GM18505 (cell line): Measurements from ENCODE around the gene TMEM98.
"Not testable (repeated sequence)": the region's sequence is repeated elsewhere in the genome, so short reads cannot be mapped to it uniquely, and the experiment has no call there.

Source experiments
- ATAC-seq: cut with Tn5 transposase; IDR thresholded peaks from one replicate; pipeline ENCODE4 v1.9.1; 2021; ENCODE audit not compliant: unreplicated experiment
- POLR2A ChIP-seq: IDR thresholded peaks from 4 replicates; pipeline ENCODE4 v1.6.1; 2011; ENCODE audit warnings: borderline replicate concordance; ENCODE audit not compliant: insufficient read depth, insufficient read length; ENCODE audit errors: extremely low read depth

Gene TMEM98

DNA sequence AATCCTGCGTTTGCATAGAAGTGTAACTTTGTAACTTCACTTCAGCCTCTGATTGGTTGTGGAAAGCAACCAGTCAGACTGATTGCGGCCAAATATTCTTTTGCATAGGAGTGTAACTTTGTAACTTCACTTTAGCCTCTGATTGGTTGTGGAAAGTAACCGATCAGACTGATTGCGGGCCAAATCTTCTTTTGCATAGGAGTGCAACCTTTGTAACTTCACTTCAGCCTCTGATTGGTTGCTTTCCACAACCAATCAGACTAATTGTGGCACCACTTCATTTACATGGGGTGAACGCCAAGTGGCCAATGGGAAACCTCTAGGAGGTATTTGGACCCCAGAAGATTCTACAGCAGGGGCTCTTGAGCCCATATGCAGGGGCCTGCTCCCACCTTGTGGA lies 1.8 kb upstream of the TMEM98 start:
- TF ChIP-seq POLR2A = no peak
- no peak for ATAC-seq

DNA sequence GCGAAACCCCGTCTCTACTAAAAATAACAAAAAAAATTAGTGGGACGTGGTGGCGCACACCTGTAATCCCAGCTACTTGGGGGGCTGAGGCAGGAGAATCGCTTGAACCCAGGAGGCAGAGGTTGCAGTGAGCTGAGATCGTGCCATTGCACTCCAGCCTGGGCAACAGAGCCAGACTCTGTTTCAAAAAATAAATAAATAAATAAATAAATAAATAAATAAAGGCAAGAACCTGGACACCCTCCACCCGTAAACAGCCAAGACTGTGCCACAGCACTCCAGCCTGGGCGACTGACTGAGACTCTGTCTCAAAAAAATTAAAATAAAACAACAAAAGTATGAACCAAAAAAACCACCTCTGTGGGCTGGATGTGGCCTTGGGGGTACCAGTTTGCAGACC lies 1.2 kb upstream of the TMEM98 start:
- not testable (repeated sequence) for ATAC-seq

- no peak for TF ChIP-seq POLR2A
- ATAC-seq = no peak
Measured at GRCh38 chr17:32927201-32927723, 691 bp upstream of the TMEM98 start.

DNA sequence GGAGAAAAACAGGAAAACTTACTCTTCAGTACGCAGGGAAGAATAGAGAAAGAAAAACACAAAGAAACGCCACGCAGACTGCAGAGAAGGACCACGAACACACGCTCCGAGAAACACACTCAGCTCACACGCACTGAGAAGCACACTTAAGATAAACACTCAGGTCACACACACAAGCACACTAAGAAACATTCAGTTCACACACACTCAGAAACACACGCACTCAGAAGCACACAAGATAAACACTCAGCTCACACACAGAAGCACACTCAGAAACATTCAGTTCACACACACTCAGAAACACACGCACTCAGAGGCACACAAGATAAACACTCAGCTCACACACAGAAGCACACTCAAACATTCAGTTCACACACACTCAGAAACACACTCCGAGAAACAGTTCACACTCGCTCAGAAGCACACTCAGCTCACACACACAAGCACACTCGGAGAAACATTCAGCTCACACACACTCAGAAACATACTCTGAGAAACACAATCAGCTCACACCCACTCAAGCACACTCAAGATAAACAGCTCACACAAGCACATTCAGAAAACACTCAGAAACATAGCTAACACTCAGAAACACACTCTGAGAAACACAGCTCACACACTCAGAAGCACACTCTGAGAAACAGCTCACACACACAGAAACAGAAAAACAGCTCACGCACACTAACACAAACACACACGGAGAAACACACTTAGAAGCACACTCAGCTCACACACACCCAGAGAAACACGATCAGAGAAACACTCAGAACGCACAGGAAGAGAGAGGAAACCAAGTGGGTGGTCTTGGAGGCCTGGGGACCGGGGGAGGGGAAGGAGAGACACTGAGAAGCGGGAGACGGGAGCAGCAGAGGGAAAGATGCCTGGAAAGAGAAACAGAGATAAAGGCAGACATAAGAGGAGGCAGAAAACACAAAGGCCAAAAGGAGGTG lies 908 bp downstream of the TMEM98 start:
- no peak for TF ChIP-seq POLR2A
- no peak for ATAC-seq

DNA sequence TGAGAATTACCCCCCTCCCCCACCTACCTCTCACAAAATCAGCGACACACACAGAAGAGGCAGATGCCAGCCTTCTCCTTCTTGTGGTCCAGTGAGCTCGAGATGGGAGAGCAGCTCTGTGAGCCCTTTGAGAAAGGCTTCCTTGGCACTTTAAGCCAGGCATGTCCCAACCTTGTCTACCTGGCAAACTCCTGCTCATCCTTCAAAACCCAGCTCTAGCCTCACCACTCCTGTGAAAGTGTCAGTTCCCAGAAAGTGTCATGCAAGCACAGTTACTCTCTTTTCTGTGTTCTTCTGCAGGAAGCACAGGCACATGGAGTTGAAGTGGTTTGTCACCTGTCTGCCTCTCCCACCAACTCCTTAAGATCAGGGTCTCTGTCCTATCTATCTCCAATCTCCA lies 1.6 kb downstream of the TMEM98 start:
- ATAC-seq = no peak

DNA sequence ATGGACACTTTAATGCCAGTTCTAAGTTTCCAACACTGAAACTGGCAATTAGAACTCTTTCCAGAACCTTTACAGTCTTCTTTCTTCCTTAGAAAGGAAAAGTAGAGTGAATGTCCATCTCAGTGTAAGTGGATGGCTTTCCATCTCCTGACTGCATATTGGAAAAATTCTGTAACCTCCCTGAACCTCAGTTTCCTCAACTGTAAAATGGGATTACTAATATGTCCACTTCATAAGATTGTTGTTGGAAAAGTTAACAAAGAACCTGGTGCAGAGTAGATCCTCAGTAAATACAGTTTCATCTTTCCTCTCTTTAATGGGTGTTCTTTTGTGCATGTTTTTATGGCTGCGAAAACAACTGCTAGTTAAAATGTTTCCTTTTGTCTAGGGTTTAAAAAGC lies 2.6 kb downstream of the TMEM98 start:
- TF ChIP-seq POLR2A = no peak
- ATAC-seq = no peak

More for the DNA sequence above, 1.6 kb downstream of the TMEM98 start:
- TF ChIP-seq POLR2A = no peak

DNA sequence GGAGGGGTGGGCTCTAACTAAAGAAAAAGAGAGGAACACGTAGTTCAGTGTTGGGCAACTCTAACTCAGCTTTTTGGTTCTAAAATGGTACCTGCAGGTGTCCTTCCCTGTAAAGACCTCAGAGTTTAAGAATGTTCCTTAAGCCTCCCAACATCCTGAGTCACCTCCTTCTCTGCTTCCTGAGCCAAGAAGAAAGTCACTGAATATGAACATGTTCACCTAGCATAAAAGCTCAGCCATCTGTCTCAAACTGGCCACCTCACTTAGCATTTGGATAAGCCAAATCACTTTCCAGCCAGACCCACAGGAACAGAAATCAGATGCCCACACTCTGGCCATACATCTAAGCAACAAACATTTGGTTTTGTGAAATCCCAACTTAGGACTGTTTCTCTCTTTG lies 3.7 kb downstream of the TMEM98 start:
- ATAC-seq = no peak
- no peak for TF ChIP-seq POLR2A

DNA sequence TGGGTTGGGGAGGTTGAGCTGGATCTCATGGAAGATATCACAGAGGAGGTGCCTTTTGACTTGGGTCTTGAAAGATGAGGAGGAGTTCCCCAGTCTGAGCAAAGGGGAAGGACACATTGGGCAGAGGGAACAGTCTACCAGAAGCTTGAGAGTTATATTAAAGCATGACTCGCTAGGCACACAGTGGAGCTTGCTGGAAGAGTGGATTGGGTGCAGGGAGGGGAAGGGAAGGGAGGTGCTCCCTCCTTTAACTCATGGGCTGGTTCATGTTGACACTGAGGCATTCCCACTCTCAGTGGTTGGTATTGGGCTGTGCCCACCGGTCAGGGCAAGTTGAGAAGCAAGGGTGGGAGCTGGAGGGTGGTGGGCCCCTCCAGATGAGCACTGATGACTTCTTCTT lies 5.9 kb downstream of the TMEM98 start:
- no peak for TF ChIP-seq POLR2A
- ATAC-seq = no peak

DNA sequence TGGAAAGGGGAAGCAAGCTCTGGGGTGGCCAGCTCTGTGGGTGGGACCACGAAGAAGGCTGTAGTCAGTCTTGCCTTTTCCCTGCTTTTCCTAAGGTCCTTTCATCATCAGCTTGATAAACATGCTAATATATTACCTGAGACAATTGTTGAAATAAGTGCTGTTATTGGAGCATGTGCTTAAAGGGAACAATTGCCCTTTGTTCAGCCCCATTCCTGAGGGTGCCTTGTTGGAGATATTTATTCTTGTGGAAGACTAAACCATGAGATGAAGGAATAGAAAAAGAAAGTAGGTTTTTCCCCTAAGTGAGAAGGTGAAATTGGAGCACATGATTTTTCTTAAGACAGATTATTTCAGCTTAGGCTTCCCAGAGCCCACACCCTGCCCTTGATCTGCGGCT lies 7.8 kb downstream of the TMEM98 start:
- ATAC-seq = no peak
- no peak for TF ChIP-seq POLR2A

- ATAC-seq = no peak
- no peak for TF ChIP-seq POLR2A
Measured at GRCh38 chr17:32936186-32936893, 8.4 kb downstream of the TMEM98 start.

DNA sequence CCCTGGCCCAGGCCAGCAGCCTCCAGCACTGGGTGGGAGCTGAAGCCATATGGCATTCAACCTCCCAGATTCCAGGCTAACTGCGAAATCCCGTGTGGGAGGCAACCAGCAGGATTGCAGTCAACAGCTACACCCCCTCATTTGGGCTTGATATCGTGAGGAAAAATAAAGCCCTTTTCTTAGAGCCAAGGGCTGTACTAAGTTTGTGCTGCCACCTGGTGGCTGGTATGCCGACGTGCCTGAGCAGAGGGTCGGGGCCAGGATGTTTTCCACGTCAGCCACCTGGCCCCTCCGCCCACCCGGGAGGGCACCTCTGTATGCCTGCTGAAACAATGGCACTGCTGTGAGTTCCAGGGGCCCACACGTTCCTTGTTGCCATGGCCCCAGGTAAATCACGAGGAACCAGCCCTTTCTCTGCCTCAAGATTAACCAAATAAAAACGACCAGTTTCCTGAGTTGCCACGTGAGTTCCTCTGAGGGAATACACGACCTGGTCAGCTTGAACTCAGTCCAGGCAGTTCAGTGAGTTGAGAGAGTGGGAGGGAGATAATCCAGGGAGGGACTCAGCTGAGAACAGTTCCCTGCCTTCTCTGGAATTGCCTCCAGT lies 9.0 kb downstream of the TMEM98 start:
- no peak for TF ChIP-seq POLR2A
- no peak for ATAC-seq

- no peak for ATAC-seq
- TF ChIP-seq POLR2A = no peak
Measured at GRCh38 chr17:32940706-32941390, 12.9 kb downstream of the TMEM98 start.
